ENCODE results near the gene KRT86.

- no peak for TF ChIP-seq NFIC (IDR thresholded peaks at IDR 0.05)
- no peak for TF ChIP-seq SAFB2 (IDR thresholded peaks at IDR 0.05; ENCODE audit: borderline replicate concordance, low read depth, low read length, severe bottlenecking)
- no peak for TF ChIP-seq TAF1 (IDR thresholded peaks at IDR 0.05; ENCODE audit: control insufficient read depth, extremely low read depth, insufficient read depth, low read length, severe bottlenecking)
- TF ChIP-seq EP300 (IDR thresholded peaks at IDR 0.05; ENCODE audit: low read length): no peak
- no peak for TF ChIP-seq GTF2F1 (IDR thresholded peaks at IDR 0.05; ENCODE audit: low read depth, low read length)
- TF ChIP-seq PATZ1 (CRISPR knock-in tag; IDR thresholded peaks at IDR 0.05; ENCODE audit: borderline replicate concordance): no peak
- TF ChIP-seq ATF2 (CRISPR knock-in tag; IDR thresholded peaks at IDR 0.05): no peak
- no peak for TF ChIP-seq ZFX (CRISPR knock-in tag; IDR thresholded peaks at IDR 0.05)
- TF ChIP-seq POLR2AphosphoS5 (IDR thresholded peaks at IDR 0.05; ENCODE audit: control insufficient read depth, insufficient read depth, low read depth, low read length): no peak
Measured at GRCh38 chr12:52316290-52316689, 41.8 kb downstream of the KRT86 start.
